Keratinocyte (primary cell): Measurements from ENCODE around the gene SYNPO2L. TPM values are rescaled to one million over a fixed set of nuclear protein-coding genes. Genes with fewer than 3 reads are reported as not detected.

Source experiments
- DNase-seq: peaks from one replicate; pipeline ENCODE4 v3.0.0-alpha.2; 2011; ENCODE audit warnings: low read depth, missing footprints, low spot score
- FAIRE-seq: peaks from 2 replicates; lab custom pipeline; 2011; peaks lifted over from hg19 to GRCh38; lab: Jason Lieb, UNC
- H2AFZ ChIP-seq: 2 replicates; pipeline ENCODE4 v1.6.0; 2012; ENCODE audit warnings: low read length, control low read depth, inconsistent platforms; ENCODE audit not compliant: control insufficient read depth
- H3K27ac ChIP-seq: 2 replicates; pipeline ENCODE4 v1.5.1; 2011; ENCODE audit warnings: low read length; ENCODE audit not compliant: control insufficient read depth, insufficient read depth
- H3K27me3 ChIP-seq: 3 replicates; pipeline ENCODE4 v1.6.0; 2011; ENCODE audit warnings: low read length; ENCODE audit not compliant: control insufficient read depth, insufficient read depth; ENCODE audit errors: extremely low read depth
- H3K36me3 ChIP-seq, 2 experiments: 2 replicates in 1 of 2; 3 replicates in 1 of 2; pipeline ENCODE4 v1.5.1; 2011; ENCODE audit warnings: low read length in 2 of 2, mild to moderate bottlenecking in 1 of 2; ENCODE audit not compliant: control insufficient read depth in 2 of 2, insufficient read depth in 2 of 2; ENCODE audit errors: extremely low read depth in 1 of 2
- H3K4me1 ChIP-seq: 3 replicates; pipeline ENCODE4 v1.5.1; 2011; ENCODE audit warnings: low read length; ENCODE audit not compliant: control insufficient read depth, insufficient read depth; ENCODE audit errors: extremely low read depth
- H3K4me2 ChIP-seq: 3 replicates; pipeline ENCODE4 v1.6.0; 2011; ENCODE audit warnings: low read depth, low read length; ENCODE audit not compliant: control insufficient read depth, insufficient read depth; ENCODE audit errors: extremely low read depth
- H3K4me3 ChIP-seq, 3 experiments: fragments of 200-600 bp in 1 of 3; sonication (generic) in 1 of 3; 2 replicates in 2 of 3; 3 replicates in 1 of 3; pipeline ENCODE4 v1.5.1; 2011 to 2016; ENCODE audit warnings: low read length in 3 of 3, mild to moderate bottlenecking in 3 of 3, control low read depth in 2 of 3, inconsistent platforms in 1 of 3, low read depth in 1 of 3, mixed read lengths in 1 of 3, mixed run types in 1 of 3, moderate library complexity in 1 of 3; ENCODE audit not compliant: control insufficient read depth in 2 of 3, insufficient read depth in 2 of 3; ENCODE audit errors: extremely low read depth in 1 of 3
- H3K79me2 ChIP-seq: 2 replicates; pipeline ENCODE4 v1.6.0; 2012; ENCODE audit warnings: low read length; ENCODE audit not compliant: control insufficient read depth, insufficient read depth
- H3K9ac ChIP-seq: 3 replicates; pipeline ENCODE4 v1.6.0; 2011; ENCODE audit warnings: low read length; ENCODE audit not compliant: control insufficient read depth, insufficient read depth; ENCODE audit errors: extremely low read depth
- H3K9me1 ChIP-seq: 3 replicates; pipeline ENCODE4 v1.6.0; 2011; ENCODE audit warnings: low read length; ENCODE audit not compliant: control insufficient read depth, insufficient read depth; ENCODE audit errors: extremely low read depth
- H3K9me3 ChIP-seq: 2 replicates; pipeline ENCODE4 v1.5.1; 2012; ENCODE audit warnings: low read depth, low read length; ENCODE audit not compliant: control insufficient read depth
- H4K20me1 ChIP-seq: 3 replicates; pipeline ENCODE4 v1.6.0; 2011; ENCODE audit warnings: low read length; ENCODE audit not compliant: control insufficient read depth, insufficient read depth; ENCODE audit errors: extremely low read depth
- EZH2 ChIP-seq: IDR thresholded peaks from one replicate; pipeline ENCODE4 v1.6.1; 2012; ENCODE audit warnings: inconsistent platforms, mild to moderate bottlenecking, low read length, moderate library complexity
- dilution Hi-C: fragments of 300-500 bp; cut with MboI; formaldehyde crosslinking; loops from one replicate; pipeline ENCODE4 v1.7.0; 2020; ENCODE audit warnings: low sequenced_read_pairs; ENCODE audit not compliant: extremely low pct_ligation_motif_present
- polyA plus RNA-seq, 5 experiments: library from polyadenylated mRNA; depleted of rRNA in 3 of 5; stranded (reverse) in 3 of 5; stranded (forward) in 1 of 5; unstranded in 1 of 5; fragments of >200 nt; gene quantifications; 1 replicate in 1 of 5; 2 replicates in 3 of 5; 3 replicates in 1 of 5; pipeline versions ENCODE4 v1.2.1 to v1.2.3, GENCODE V29; 2011 to 2012; ENCODE audit warnings: missing spikeins in 2 of 5, low read depth in 1 of 5, low replicate concordance in 1 of 5
- TF ChIP-seq, protein P1 (sequence below), 3 experiments: IDR thresholded peaks in 1 of 3; conservative IDR thresholded peaks in 1 of 3; optimal IDR thresholded peaks in 1 of 3; 2 replicates in 2 of 3; 3 replicates in 1 of 3; pipeline versions ENCODE3 to v1.5.1; 2011; ENCODE audit warnings: low read length in 3 of 3, mild to moderate bottlenecking in 3 of 3, moderate library complexity in 2 of 3, control low read depth in 1 of 3, inconsistent platforms in 1 of 3; ENCODE audit not compliant: insufficient read depth in 2 of 3; ENCODE audit errors: extremely low read depth in 1 of 3

SYNPO2L gene
- polyA plus RNA-seq, 1 donor (not counting 4 experiments of a cell fraction or from before 2014, with no cell fraction given), result not detected

DNA sequence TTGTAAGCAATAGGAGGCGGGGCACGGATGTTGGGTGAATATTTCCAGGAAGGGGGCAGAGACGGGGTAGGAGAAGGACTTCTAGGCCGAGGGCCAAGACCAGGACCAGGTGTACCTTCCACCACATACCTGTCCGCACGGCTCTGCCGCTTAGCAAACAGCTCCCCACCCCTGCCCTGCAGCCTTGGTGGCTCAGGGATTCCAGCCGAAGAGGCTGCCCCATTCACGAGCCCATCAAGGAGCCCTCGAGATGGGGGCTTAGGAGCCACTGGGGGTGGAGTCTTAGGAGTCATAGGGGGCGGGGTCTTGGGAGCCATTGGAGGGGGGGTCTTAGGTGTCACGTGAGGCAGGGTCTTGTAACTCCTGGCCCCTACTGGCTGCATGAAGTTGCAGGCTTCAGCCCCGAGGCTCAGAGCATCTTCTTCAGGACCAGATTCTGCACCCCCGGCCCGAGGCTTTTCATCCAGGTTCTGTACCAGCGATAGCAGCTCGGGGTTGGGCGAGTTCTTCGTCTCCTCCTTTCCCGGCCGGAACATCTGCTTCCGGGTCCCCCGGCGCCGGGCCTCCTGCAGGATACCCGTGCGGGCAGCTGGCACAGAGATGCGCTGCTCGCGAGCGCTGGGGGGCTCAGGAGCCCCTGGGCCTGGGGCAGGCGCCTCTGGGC lies 8.5 kb downstream of the SYNPO2L start:
- Histone ChIP-seq H3K79me2 (no peaks in the 10 kb centered on the region), H3K27me3 (no peaks in the 10 kb centered on the region), H3K4me3 (peak overlapping the region; percentile 23 to 63 (median 57)), H4K20me1 (no peaks in the 10 kb centered on the region), H3K36me3 (no peaks in the 10 kb centered on the region), H3K4me2 (peak overlapping the region; percentile 74), H3K9ac (peak overlapping the region; percentile 52), H3K27ac (no peak overlapping the region), H3K4me1 (peaks cover 8% of the 10 kb centered on the region), H3K9me1 (no peaks in the 10 kb centered on the region), H2AFZ (peak overlapping the region; percentile 84), H3K9me3 (no peaks in the 10 kb centered on the region)
- dilution Hi-C loops, result no loop called here
- FAIRE-seq (no peak), DNase-seq (no peak)
- TF ChIP-seq, protein P1, sequence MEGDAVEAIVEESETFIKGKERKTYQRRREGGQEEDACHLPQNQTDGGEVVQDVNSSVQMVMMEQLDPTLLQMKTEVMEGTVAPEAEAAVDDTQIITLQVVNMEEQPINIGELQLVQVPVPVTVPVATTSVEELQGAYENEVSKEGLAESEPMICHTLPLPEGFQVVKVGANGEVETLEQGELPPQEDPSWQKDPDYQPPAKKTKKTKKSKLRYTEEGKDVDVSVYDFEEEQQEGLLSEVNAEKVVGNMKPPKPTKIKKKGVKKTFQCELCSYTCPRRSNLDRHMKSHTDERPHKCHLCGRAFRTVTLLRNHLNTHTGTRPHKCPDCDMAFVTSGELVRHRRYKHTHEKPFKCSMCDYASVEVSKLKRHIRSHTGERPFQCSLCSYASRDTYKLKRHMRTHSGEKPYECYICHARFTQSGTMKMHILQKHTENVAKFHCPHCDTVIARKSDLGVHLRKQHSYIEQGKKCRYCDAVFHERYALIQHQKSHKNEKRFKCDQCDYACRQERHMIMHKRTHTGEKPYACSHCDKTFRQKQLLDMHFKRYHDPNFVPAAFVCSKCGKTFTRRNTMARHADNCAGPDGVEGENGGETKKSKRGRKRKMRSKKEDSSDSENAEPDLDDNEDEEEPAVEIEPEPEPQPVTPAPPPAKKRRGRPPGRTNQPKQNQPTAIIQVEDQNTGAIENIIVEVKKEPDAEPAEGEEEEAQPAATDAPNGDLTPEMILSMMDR (optimal IDR thresholded peaks at IDR 0.05 in 1 of 3, IDR thresholded peaks at IDR 0.05 in 1 of 3, conservative IDR thresholded peaks at IDR 0.05 in 1 of 3; ENCODE audit: extremely low read depth in 1 of 3, insufficient read depth in 2 of 3, low read length in 3 of 3), result no peak
- no peak for TF ChIP-seq EZH2

DNA sequence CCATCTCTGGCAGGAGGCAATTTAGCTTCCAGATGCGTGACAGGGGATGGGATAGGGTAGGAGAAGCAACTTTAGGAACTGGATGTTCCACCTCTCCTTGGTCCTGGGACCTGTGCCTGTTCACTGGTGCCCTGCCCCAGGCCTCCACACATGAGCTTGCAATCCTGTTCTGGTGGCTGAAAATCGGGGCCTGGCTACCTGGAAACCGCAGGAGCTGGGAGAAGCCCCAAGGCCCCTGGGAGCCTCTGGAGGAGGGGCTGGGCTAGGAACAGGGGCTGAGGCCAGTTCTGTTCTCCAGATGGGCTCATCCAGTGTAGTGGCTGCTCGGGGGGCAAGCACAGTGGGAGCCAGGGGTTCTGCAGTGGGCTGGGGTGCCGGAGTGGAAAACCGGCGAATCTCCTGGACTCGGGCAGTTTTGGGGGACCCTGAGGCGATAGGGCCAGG lies 9.2 kb downstream of the SYNPO2L start:
- no peak overlapping the region for H3K4me2 ChIP-seq
- no peak overlapping the region for H3K4me3 ChIP-seq
- no peaks in the 10 kb centered on the region for H3K9me1 ChIP-seq
- no peaks in the 10 kb centered on the region for H3K9me3 ChIP-seq
- no peak overlapping the region for H3K9ac ChIP-seq
- no peaks in the 10 kb centered on the region for H3K36me3 ChIP-seq
- no peaks in the 10 kb centered on the region for H4K20me1 ChIP-seq
- DNase-seq, result no peak
- no peak for FAIRE-seq
- TF ChIP-seq EZH2, result no peak
- TF ChIP-seq, protein P1 (optimal IDR thresholded peaks at IDR 0.05 in 1 of 3, IDR thresholded peaks at IDR 0.05 in 1 of 3, conservative IDR thresholded peaks at IDR 0.05 in 1 of 3; ENCODE audit: extremely low read depth in 1 of 3, insufficient read depth in 2 of 3, low read length in 3 of 3), result no peak
- H3K27ac ChIP-seq, result no peak overlapping the region
- dilution Hi-C loops, result no loop called here
- H3K4me1 ChIP-seq, result peaks cover 8% of the 10 kb centered on the region
- peak overlapping the region; percentile 9 for H2AFZ ChIP-seq
- no peaks in the 10 kb centered on the region for H3K27me3 ChIP-seq
- H3K79me2 ChIP-seq, result no peaks in the 10 kb centered on the region
